GM12892 (cell line): ENCODE results near the gene MKKS. TPM values are rescaled to one million over a fixed set of nuclear protein-coding genes. Genes with fewer than 3 reads are reported as not detected.

Source experiments
- DNase-seq: peaks from one replicate; pipeline ENCODE4 v3.0.0; 2011; ENCODE audit not compliant: insufficient read length
- FAIRE-seq: peaks from 2 replicates; lab custom pipeline; 2011; peaks lifted over from hg19 to GRCh38; lab: Jason Lieb, UNC
- POLR2A ChIP-seq: IDR thresholded peaks from 2 replicates; pipeline ENCODE4 v1.6.1; 2011; ENCODE audit warnings: low read depth, low read length, control low read depth
- POLR2AphosphoS5 ChIP-seq: IDR thresholded peaks from 2 replicates; pipeline ENCODE4 v1.6.1; 2011; ENCODE audit warnings: low read depth, low read length, control low read depth
- TAF1 ChIP-seq: IDR thresholded peaks from 2 replicates; pipeline ENCODE4 v1.6.1; 2011; ENCODE audit warnings: low read depth, mild to moderate bottlenecking, control low read depth, low read length, borderline replicate concordance
- polyA plus RNA-seq: library from polyadenylated mRNA; unstranded; fragments of >200 nt; gene quantifications from one replicate; pipeline ENCODE4 v1.2.1, GENCODE V29; 2012; ENCODE audit warnings: missing spikeins, inconsistent platforms; ENCODE audit not compliant: missing spikeins

The MKKS gene
- polyA plus RNA-seq, result 6.4 TPM

DNA sequence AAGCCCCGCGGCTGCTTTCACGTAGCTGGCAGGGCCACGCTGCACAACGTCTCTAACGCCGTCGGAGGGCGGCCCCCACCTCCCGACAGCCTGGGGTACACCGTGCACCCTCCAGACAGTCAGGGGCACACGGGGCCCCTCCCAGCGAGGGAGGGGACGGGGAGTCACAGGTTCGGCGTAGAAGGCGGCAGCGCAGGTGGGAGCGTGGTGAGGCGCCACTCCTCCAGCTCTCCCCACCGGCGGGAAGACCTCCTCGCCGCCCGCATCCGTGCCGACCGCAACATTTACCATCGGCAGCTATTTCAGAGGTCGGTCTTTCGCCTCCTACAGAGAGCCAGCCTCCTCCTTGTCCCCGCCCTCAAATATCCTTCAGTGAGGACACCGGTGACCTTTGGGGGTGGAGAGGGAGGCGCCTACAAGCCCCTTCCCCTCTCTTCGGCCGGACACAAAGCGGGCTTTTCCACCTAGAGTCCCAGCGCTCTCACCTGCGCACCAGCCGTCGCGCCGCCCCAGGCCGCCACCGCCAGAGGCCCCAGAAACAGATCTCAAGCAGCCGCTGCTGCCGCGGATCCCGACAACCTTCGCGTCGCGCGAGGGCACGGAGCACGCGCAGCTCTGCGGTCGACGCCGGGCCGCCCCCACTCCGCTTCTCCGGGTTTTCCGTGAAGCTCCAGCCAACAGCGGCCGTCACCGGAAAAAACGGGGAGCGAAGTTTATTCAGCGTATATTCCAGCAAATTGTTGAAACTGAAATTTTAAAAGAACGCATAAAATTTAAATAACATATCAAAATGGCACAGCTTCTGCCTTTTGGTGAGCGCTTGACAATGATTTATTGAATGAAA lies at the start of gene MKKS:
Gene MKKS (minus strand): TSS at position 600 of the 844 bp plus-strand sequence. CDS start 20,708 bp downstream, outside the sequence.
- FAIRE-seq, result peak; percentile 87
- TF ChIP-seq POLR2AphosphoS5 (no peak), TAF1 (no peak), POLR2A (peak; percentile 21; the same call in 1 of the 2 replicates)
- DNase-seq, result peak; percentile 66

DNA sequence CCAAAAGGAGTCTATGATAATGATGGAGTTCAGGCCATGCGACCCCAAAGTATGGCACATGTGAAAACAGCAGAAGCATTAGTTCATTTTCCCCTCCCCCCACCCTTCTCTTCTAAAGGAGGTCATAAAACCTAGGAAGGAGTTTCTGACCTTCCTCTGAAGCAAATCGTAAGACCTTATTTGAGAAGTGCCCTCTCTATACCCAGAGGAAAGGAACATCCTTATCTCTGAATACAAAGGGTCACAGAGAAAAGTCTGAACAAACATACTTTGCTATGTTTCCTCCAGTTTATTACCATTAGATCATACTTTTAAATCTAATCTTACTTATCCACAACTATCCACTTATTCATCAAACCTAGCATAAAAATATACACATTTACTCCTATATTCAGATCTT lies 49.7 kb upstream of the MKKS start:
- FAIRE-seq, result no peak
- TF ChIP-seq POLR2AphosphoS5 (no peak), TAF1 (no peak), POLR2A (no peak)
- no peak for DNase-seq

DNA sequence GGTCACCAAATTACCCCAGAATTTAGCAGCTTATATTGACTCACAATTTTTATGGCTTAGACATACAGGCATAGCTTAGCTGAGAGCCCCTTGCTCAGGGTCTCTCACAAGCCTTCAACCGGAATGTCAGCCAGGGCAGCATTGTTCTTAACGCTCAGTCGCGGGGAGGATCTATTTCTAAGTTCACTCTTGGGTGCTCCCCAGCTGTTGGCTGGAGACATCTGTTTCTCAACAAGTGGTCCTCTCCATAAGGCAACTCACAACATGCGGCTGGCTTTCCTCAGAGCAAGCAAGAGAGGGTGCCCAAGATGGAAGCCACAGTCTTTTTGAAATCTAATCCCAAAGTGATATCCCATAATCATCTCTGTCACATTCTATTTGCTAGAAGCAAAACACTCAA lies 47.7 kb upstream of the MKKS start:
- no peak for FAIRE-seq
- TF ChIP-seq POLR2AphosphoS5 (no peak), POLR2A (no peak), TAF1 (no peak)
- no peak for DNase-seq

DNA sequence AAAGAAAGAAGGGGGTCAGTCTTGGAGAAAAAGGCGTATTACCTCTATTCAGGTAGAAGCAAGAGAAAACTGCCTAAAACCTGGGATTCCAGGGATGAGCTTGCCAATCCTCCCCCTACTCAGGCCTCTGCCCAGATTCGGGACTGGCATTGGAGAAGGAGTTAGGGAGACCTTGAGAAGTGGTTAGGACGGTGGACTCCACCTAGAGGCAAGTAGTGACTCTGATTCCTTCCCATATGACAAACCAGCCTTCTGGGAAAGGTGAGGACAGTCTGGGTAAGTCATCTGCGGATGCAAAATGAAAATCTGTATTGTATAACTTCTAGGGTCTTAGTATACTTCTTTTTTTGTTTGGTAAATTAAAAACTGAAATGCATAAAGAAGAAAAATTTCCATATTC lies 44.9 kb upstream of the MKKS start:
- no peak for TF ChIP-seq TAF1
- TF ChIP-seq POLR2AphosphoS5, result no peak
- no peak for TF ChIP-seq POLR2A
- DNase-seq (no peak), FAIRE-seq (no peak)

DNA sequence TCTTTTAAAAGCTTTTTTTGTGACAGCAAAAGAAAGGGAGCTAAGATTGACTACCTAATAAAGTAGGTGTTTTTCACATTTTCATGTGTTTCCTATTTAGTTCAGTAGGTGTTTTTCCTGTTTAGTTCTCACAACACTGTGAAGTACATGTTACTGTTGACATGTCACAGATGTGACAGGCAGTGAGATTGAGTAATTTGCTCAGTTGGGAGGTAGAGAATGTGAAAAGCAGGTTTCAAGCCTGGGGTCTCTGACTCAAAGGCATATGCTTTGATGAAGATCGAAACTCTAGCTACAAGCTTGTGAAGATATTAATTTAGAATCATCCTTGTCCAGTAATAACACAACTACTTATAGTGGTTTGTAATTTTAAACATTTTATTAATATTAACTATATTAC lies 44.2 kb upstream of the MKKS start:
- DNase-seq, result no peak
- TF ChIP-seq POLR2AphosphoS5, result no peak
- no peak for TF ChIP-seq TAF1
- no peak for TF ChIP-seq POLR2A
- peak; percentile 70 for FAIRE-seq

DNA sequence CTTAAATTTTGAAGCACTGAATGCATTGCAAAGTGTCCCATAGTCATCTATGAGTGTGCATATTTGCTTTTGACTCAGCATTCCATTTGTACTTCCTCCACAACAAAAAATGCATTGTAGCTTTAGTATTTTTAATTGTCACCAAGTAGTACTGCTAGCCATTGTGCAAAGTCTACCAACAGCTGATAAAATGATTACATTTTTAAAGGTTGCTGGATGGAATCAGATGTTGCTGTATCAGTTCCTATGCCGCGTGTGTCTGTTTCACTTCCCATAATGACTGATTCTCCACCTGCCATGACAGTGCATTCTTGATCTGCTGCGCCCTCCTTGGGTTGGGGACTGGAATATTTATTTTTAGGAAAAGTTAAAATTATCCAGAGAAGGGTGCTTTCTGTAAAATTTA lies 42.3 kb upstream of the MKKS start:
- DNase-seq (no peak), FAIRE-seq (peak; percentile 60)
- no peak for TF ChIP-seq TAF1
- no peak for TF ChIP-seq POLR2AphosphoS5
- no peak for TF ChIP-seq POLR2A

DNA sequence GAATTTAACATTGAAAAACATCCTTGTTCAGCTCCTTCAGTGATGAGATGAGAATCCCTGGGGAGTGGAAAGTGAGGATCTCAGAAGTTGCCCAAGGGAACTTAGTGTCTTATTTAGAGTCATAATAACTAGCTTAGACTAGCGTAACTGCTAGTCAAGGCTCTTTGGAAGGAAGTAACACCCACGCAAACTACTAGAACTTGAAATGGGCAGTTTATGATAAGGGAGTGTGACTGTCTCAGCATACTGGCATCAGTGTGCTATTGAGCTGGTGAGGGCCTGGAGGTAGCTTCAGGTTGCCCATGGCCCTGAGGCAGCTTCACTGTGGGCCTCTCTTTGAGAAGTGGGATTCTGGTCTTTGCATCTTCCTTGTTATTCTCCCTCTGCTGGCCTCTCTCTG lies 41.2 kb upstream of the MKKS start:
- TF ChIP-seq POLR2A, result no peak
- no peak for TF ChIP-seq POLR2AphosphoS5
- TF ChIP-seq TAF1, result no peak
- FAIRE-seq, result no peak
- no peak for DNase-seq

DNA sequence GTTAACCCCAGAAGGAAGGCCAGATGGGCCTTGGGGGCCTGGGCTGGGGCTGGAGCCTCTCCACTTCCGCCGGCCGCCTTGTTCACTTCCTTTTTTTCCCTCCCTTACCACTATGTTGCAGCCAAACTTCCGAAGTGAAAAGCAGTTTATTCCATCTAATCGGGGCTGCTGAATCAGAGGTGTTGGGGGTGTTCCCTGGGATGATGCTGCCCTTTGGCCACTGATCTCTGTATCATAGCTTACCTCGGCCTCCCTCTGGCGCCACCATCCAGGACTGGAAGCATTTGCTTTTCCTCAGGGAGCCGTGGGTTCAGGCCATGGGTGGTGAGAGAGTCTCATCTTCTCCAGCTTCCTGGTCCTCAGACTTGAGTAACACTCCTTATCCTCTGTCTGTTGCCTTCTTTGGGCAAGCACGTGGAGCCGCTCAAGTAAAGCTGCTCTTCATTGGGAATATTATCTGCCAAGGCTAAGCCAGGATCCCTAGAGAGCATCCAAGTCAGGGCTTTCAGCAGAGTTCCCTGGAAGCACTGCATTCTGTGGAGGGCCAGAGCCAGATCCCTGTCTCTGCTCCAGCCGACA lies 40.7 kb upstream of the MKKS start:
- DNase-seq (no peak), FAIRE-seq (no peak)
- no peak for TF ChIP-seq TAF1
- TF ChIP-seq POLR2AphosphoS5, result no peak
- no peak for TF ChIP-seq POLR2A

DNA sequence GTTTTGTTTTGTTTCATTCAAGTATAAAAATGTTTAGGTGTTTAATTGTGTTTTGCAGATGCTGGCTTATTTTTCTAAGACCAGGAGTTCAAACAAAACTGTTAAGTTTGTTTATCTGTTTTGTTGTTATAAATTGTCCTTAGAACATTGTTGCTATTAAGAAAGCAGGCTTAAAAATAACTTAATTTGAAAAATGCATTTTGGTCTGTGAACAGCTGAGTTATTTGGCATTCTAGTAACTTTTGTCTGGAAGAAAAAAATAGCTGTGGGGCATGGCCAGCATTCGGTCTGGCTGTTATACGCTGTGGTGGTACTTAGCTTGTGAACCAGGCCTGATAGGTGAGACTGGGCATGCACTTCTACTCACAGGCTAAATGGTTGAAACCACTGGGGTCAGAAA lies 38.8 kb upstream of the MKKS start:
- TF ChIP-seq POLR2AphosphoS5, result no peak
- TF ChIP-seq TAF1, result no peak
- no peak for TF ChIP-seq POLR2A
- no peak for DNase-seq
- FAIRE-seq, result no peak

DNA sequence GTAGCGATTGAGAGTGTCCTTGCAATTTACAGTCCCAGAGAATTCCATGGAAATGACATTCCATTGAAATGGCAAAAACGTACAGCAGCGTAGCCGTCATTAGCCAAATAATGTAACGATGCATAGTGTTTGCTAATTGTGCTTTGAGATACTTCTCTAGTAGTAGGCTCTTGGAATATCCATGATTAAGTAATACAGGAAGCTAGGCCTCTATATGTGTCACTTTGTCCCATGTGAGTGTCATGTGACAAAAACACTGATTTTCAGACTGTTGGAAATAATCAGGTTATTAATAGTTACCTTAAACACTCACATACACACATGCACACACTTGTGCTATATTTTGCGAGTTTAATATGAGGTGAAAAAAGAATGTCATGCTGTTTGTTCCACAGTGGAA lies 36.3 kb upstream of the MKKS start:
- no peak for TF ChIP-seq TAF1
- TF ChIP-seq POLR2AphosphoS5, result no peak
- TF ChIP-seq POLR2A, result no peak
- no peak for FAIRE-seq
- DNase-seq, result no peak

DNA sequence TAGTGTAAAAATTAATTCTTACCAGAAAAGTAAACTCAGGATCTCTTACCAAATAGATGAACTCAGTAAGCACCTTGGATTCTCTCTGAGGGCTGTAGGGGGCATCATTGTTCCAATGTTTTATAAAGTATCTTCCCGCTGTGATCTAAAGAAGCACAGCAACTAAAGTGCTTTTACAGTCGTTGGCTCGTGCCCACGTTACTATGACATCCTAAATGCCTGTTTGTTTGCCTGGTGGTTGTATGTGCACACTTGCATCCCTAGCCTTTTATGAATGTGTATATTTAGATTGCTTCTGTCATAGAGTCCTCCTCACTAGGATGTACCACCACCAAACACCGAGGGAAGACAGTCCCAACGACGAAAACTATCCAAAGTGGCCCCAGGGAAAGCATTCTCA lies 35.6 kb upstream of the MKKS start:
- FAIRE-seq (no peak), DNase-seq (no peak)
- TF ChIP-seq POLR2A (no peak), TAF1 (no peak), POLR2AphosphoS5 (no peak)

DNA sequence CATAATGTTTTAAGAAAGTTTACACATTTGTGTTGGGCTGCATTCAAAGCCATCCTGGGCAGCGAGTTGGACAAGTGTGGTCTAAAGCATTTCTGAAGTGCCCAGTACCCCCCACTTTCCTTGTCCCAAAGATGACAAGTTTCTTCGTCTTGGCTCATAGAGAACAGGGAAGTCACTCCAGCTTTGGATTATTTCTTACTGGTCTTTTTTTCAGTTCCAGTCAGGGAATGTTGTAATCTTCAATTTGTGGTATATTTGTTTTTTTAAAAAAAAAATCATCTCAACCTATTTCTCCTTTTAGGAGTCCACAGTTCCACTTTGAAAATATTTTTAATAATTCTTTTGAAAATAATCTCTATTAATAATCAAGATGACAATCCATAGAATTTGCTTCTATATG lies 35.0 kb upstream of the MKKS start:
- TF ChIP-seq TAF1 (no peak), POLR2AphosphoS5 (no peak), POLR2A (no peak)
- DNase-seq (no peak), FAIRE-seq (no peak)
